Amniotic epithelial cell (primary cell): ENCODE data around the gene HAND2.

ENCODE experiments used
- DNase-seq: peaks from one replicate; pipeline ENCODE4 v3.0.0-alpha.2; 2010; ENCODE audit warnings: low read depth

The HAND2 gene

GRCh38 chr4:173536808-173537429 lies 6.9 kb upstream of the HAND2 start:
- peak; percentile 52 for DNase-seq

GRCh38 chr4:173535957-173536356 lies 5.9 kb upstream of the HAND2 start:
- DNase-seq = peak; percentile 56

GRCh38 chr4:173535165-173535902 lies 5.3 kb upstream of the HAND2 start:
- no peak for DNase-seq

- DNase-seq = no peak
Observed at GRCh38 chr4:173534434-173534833, 4.4 kb upstream of the HAND2 start.

- no peak for DNase-seq
Observed at GRCh38 chr4:173532725-173533511, 2.9 kb upstream of the HAND2 start.

- peak; percentile 62 for DNase-seq
Observed at GRCh38 chr4:173531086-173531965, 1.3 kb upstream of the HAND2 start.

- no peak for DNase-seq
Observed at GRCh38 chr4:173530326-173531085, 477 bp upstream of the HAND2 start.

- DNase-seq = peak; percentile 73
Observed at GRCh38 chr4:173528378-173529321, 1.4 kb downstream of the HAND2 start.

GRCh38 chr4:173527103-173527891 lies 2.7 kb downstream of the HAND2 start:
- DNase-seq = no peak

- no peak for DNase-seq
Observed at GRCh38 chr4:173526724-173527102, 3.3 kb downstream of the HAND2 start.

- DNase-seq = peak; percentile 62
Observed at GRCh38 chr4:173526027-173526482, 4.0 kb downstream of the HAND2 start.

GRCh38 chr4:173525118-173526011 lies 4.7 kb downstream of the HAND2 start:
- peak; percentile 71 for DNase-seq

- peak; percentile 57 for DNase-seq
Observed at GRCh38 chr4:173524218-173525117, 5.6 kb downstream of the HAND2 start.

- peak; percentile 73 for DNase-seq
Observed at GRCh38 chr4:173522951-173523395, 7.1 kb downstream of the HAND2 start.

GRCh38 chr4:173522160-173522950 lies 7.7 kb downstream of the HAND2 start:
- DNase-seq = peak; percentile 96
